Smooth muscle cell (in vitro differentiated cells): Measurements from ENCODE around the gene PSMA6. TPM values are rescaled to one million over a fixed set of nuclear protein-coding genes. Genes with fewer than 3 reads are reported as not detected.

Experiments used
- DNase-seq: peaks from one replicate; lab custom pipeline; 2025; ENCODE audit not compliant: unreplicated experiment; lab: John Stamatoyannopoulos, UW
- H2AFZ ChIP-seq: fragments of 200-600 bp; sonication (generic); 2 replicates; pipeline ENCODE4 v1.6.0; 2016; ENCODE audit warnings: antibody characterized with exemption, low read depth, mild to moderate bottlenecking
- H3F3A ChIP-seq: fragments of 200-600 bp; sonication (generic); 2 replicates; pipeline ENCODE4 v1.6.0; 2017; ENCODE audit warnings: antibody characterized with exemption, low read depth
- H3K27ac ChIP-seq: fragments of 200-600 bp; sonication (generic); 2 replicates; pipeline ENCODE4 v1.5.1; 2016; ENCODE audit warnings: low read depth, mild to moderate bottlenecking
- H3K27me3 ChIP-seq: fragments of 200-600 bp; sonication (generic); 2 replicates; pipeline ENCODE4 v1.6.1; 2016; ENCODE audit warnings: low read depth, mild to moderate bottlenecking
- H3K36me3 ChIP-seq: fragments of 200-600 bp; sonication (generic); 2 replicates; pipeline ENCODE4 v1.5.1; 2016; ENCODE audit warnings: low read depth
- H3K4me1 ChIP-seq: fragments of 200-600 bp; sonication (generic); 2 replicates; pipeline ENCODE4 v1.5.1; 2016; ENCODE audit warnings: low read depth
- H3K4me2 ChIP-seq: fragments of 200-600 bp; sonication (generic); 2 replicates; pipeline ENCODE4 v1.6.0; 2016; ENCODE audit warnings: mild to moderate bottlenecking
- H3K4me3 ChIP-seq: fragments of 200-600 bp; sonication (generic); 2 replicates; pipeline ENCODE4 v1.5.1; 2016; ENCODE audit warnings: mild to moderate bottlenecking
- H3K79me2 ChIP-seq: fragments of 200-600 bp; sonication (generic); 2 replicates; pipeline ENCODE4 v1.6.0; 2016; ENCODE audit warnings: low read depth, mild to moderate bottlenecking
- H3K9ac ChIP-seq: fragments of 200-600 bp; sonication (generic); 2 replicates; pipeline ENCODE4 v1.6.0; 2016; ENCODE audit warnings: low read depth
- H3K9me3 ChIP-seq: fragments of 200-600 bp; sonication (generic); replicated peaks from 2 replicates; pipeline ENCODE4 v1.5.1; 2016; ENCODE audit warnings: low read depth
- H4K20me1 ChIP-seq: fragments of 200-600 bp; sonication (generic); 2 replicates; pipeline ENCODE4 v1.6.0; 2016; ENCODE audit warnings: low read depth
- CTCF ChIP-seq: fragments of 200-600 bp; sonication (generic); IDR thresholded peaks from 2 replicates; pipeline ENCODE4 v1.5.1; 2017; ENCODE audit warnings: borderline replicate concordance, mild to moderate bottlenecking, antibody characterized with exemption; ENCODE audit not compliant: insufficient read depth, poor library complexity, severe bottlenecking
- WGBS: methylation state at CpG from one replicate; pipeline ENCODE4 v1.1.7; 2016; ENCODE audit warnings: low lambda C conversion rate; 5-methylcytosine and 5-hydroxymethylcytosine counted together
- polyA plus RNA-seq: library from polyadenylated mRNA; unstranded; fragments of >200 nt; fragmentation: Nextera tagmentation; extraction: Ambion mirVana; gene quantifications from 2 replicates; pipeline ENCODE4 v1.2.1, GENCODE V29; 2016
- total RNA-seq: library from RNA; depleted of rRNA; stranded (reverse); fragments of >200 nt; gene quantifications from 2 replicates; pipeline ENCODE4 v1.2.3, GENCODE V29; 2014

Gene PSMA6
- total and polyA plus RNA-seq, 2 experiments from 2014 or later: 251 to 315 TPM

DNA sequence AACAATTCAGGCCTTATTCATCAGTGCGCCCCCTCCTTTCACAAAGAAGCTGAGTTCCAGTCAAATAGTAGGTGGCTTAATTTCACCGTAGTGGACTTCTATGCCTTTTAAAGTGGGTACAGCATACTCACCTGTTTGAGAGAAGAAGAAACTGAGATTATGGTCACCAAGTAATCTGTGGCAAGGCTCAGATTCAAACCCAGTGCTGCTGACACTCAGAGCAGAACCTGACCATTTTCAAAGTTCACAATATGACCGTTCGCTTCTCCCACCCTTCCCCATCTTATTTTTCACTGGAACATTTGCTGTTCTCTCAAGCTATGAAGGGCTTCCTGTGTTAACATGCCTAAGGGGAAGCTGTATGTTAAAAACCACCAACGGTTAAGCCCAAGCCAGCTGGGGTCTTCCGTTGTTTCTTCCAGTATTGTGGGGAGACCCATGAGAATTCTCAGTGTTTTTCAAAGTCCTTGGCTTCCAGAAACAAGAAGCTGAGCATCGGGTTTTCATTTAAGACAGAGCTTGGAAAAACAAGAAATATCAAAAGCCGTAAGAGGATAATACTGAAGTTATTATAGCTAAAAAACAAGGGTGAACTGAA lies 6.1 kb upstream of the PSMA6 start:
- Histone ChIP-seq H2AFZ (no peak overlapping the region), H3K4me3 (no peak overlapping the region), H3K27me3 (no peaks in the 10 kb centered on the region), H3K4me2 (no peak overlapping the region), H3K9me3 (no peaks in the 10 kb centered on the region), H3K9ac (no peak overlapping the region), H3F3A (no peaks in the 10 kb centered on the region), H3K79me2 (no peaks in the 10 kb centered on the region), H4K20me1 (no peaks in the 10 kb centered on the region), H3K36me3 (no peaks in the 10 kb centered on the region), H3K4me1 (no peaks in the 10 kb centered on the region), H3K27ac (no peak overlapping the region)
- WGBS: 97% methylated on average over 8 of the region's 8 CpGs
- TF ChIP-seq CTCF: no peak
- no peak for DNase-seq

DNA sequence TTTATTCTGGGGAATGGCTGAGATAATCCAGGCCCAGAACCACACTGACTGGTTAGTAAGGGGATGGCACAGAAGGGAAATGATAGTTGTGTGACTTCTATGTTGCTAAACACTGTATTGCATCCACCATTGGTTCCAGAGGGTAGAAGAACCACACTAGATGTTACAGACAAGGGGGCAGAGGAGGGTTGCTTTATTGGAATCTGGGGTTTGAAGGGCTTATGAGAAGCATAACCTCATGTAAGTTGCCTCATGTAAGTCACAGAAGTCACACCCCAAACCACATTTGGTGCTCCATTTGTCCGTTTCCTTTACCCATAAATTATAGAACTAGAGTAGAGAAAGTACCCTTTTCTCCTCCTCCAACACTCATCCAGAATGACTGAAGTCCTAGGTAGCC lies 5.5 kb upstream of the PSMA6 start:
- Histone ChIP-seq H2AFZ (no peak overlapping the region), H3K79me2 (no peaks in the 10 kb centered on the region), H3K4me2 (no peak overlapping the region), H3F3A (no peaks in the 10 kb centered on the region), H3K4me3 (no peak overlapping the region), H3K27me3 (no peaks in the 10 kb centered on the region), H3K4me1 (no peaks in the 10 kb centered on the region), H3K36me3 (no peaks in the 10 kb centered on the region), H4K20me1 (no peaks in the 10 kb centered on the region), H3K9ac (no peak overlapping the region), H3K9me3 (no peaks in the 10 kb centered on the region), H3K27ac (no peak overlapping the region)
- TF ChIP-seq CTCF: no peak
- no peak for DNase-seq
- 100% methylated on average over 1 of the region's 1 CpG for WGBS

GRCh38 chr14:35287431-35288013 lies 4.7 kb upstream of the PSMA6 start:
- H3K36me3 ChIP-seq: no peaks in the 10 kb centered on the region
- no peak for TF ChIP-seq CTCF
- H3K4me1 ChIP-seq: no peaks in the 10 kb centered on the region
- no peaks in the 10 kb centered on the region for H3K27me3 ChIP-seq
- no peak overlapping the region for H3K27ac ChIP-seq
- H3K79me2 ChIP-seq: peaks cover 2% of the 10 kb centered on the region
- H3K4me2 ChIP-seq: no peak overlapping the region
- H4K20me1 ChIP-seq: no peaks in the 10 kb centered on the region
- H3F3A ChIP-seq: no peaks in the 10 kb centered on the region
- H3K4me3 ChIP-seq: no peak overlapping the region
- H3K9ac ChIP-seq: no peak overlapping the region
- 87% methylated on average over 8 of the region's 8 CpGs for WGBS
- no peaks in the 10 kb centered on the region for H3K9me3 ChIP-seq
- no peak for DNase-seq
- no peak overlapping the region for H2AFZ ChIP-seq

DNA sequence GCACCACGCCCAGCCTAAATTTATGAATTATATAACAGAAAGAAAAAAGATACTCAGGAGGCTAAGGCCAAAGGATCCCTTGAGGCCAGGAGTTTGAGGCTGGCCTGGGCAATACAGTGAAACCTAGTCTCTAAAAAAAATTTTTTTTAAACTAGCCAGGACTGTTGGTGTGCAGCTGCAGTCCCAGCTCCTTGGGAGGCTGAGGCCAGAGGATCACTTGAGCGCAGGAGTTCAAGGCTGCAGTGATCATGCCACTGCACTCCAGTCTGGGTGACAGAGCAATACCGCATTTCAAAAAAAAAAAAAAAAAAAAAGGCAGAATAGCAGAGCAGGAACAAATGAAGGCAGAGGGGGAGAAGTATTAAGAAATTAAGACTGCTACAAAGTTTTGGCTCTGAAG lies 2.6 kb upstream of the PSMA6 start:
- DNase-seq: no peak
- H3K4me2 ChIP-seq: no peak overlapping the region
- no peak overlapping the region for H3K9ac ChIP-seq
- no peaks in the 10 kb centered on the region for H3F3A ChIP-seq
- H3K27me3 ChIP-seq: no peaks in the 10 kb centered on the region
- WGBS: 98% methylated on average over 3 of the region's 3 CpGs
- no peak overlapping the region for H2AFZ ChIP-seq
- H3K27ac ChIP-seq: no peak overlapping the region
- H4K20me1 ChIP-seq: peaks cover 16% of the 10 kb centered on the region
- H3K4me3 ChIP-seq: no peak overlapping the region
- H3K9me3 ChIP-seq: no peaks in the 10 kb centered on the region
- no peaks in the 10 kb centered on the region for H3K36me3 ChIP-seq
- no peak for TF ChIP-seq CTCF
- H3K4me1 ChIP-seq: peaks cover 14% of the 10 kb centered on the region
- H3K79me2 ChIP-seq: peaks cover 23% of the 10 kb centered on the region
